Fibroblast of the aortic adventitia (primary cell): ENCODE measurements around the gene ANO6. TPM values are rescaled to one million over a fixed set of nuclear protein-coding genes. Genes with fewer than 3 reads are reported as not detected.
"Not testable (repeated sequence)": the region's sequence is repeated elsewhere in the genome, so short reads cannot be mapped to it uniquely, and the experiment has no call there.

Experiments
- DNase-seq: peaks from one replicate; pipeline ENCODE4 v3.0.0-alpha.2; 2010; ENCODE audit warnings: low read depth
- H3K4me3 ChIP-seq: 2 replicates; pipeline ENCODE4 v1.5.1; 2011; ENCODE audit warnings: low read depth, mild to moderate bottlenecking, control low read depth, low read length, moderate library complexity
- total RNA-seq: library from RNA; depleted of rRNA; stranded (reverse); fragments of >200 nt; gene quantifications from 2 replicates; pipeline ENCODE4 v1.2.3, GENCODE V29; 2012; ENCODE audit warnings: low replicate concordance
- TF ChIP-seq, protein P1 (sequence below): IDR thresholded peaks from 2 replicates; pipeline ENCODE4 v1.5.1; 2011; ENCODE audit warnings: mild to moderate bottlenecking, low read length, control low read depth, inconsistent platforms; ENCODE audit not compliant: insufficient read depth

ANO6 gene
- total RNA-seq, 1 donor = 81.2 TPM

DNA sequence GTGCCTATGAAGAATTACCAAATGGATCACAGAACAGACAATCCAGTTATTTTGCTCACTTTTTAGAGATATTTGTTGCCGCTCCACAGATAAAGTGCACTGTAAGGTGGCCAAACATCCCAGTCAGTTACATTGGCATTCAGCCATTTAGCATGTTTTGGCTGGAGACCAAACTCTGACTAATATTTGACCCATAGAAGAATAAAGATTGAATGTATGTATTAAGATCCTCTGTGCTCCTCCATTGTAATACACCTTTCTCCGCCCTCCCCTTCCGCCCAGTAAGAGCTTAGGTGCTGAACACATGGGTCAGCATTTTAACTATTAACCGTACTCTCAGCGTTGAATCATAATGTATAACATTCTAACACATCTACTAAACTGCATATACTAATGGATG lies 163.4 kb downstream of the ANO6 start:
- TF ChIP-seq, protein P1, sequence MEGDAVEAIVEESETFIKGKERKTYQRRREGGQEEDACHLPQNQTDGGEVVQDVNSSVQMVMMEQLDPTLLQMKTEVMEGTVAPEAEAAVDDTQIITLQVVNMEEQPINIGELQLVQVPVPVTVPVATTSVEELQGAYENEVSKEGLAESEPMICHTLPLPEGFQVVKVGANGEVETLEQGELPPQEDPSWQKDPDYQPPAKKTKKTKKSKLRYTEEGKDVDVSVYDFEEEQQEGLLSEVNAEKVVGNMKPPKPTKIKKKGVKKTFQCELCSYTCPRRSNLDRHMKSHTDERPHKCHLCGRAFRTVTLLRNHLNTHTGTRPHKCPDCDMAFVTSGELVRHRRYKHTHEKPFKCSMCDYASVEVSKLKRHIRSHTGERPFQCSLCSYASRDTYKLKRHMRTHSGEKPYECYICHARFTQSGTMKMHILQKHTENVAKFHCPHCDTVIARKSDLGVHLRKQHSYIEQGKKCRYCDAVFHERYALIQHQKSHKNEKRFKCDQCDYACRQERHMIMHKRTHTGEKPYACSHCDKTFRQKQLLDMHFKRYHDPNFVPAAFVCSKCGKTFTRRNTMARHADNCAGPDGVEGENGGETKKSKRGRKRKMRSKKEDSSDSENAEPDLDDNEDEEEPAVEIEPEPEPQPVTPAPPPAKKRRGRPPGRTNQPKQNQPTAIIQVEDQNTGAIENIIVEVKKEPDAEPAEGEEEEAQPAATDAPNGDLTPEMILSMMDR = no peak
- DNase-seq = peak; percentile 40

DNA sequence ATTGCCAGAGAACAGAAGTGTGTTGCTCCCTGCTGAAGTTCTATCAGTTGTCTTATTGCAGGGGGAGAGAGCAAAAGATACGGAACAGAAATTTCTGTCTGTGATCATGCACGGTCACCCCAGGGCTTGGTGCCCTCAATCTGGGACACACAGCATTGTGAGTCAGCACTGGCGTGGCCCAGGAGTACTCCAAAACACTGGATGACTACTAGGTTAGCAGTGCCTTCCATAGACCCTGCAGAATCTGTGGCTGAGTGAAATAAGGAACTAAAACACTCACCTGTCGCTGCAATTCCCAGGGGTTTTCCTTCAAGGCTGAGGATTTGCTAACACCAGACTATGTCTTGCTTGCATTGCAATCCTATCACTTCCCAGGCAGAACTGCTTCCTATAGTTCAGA lies 165.5 kb downstream of the ANO6 start:
- TF ChIP-seq, protein P1 = no peak
- no peak for DNase-seq

More for the DNA sequence above, 163.4 kb downstream of the ANO6 start:
- H3K4me3 ChIP-seq = no peak overlapping the region

DNA sequence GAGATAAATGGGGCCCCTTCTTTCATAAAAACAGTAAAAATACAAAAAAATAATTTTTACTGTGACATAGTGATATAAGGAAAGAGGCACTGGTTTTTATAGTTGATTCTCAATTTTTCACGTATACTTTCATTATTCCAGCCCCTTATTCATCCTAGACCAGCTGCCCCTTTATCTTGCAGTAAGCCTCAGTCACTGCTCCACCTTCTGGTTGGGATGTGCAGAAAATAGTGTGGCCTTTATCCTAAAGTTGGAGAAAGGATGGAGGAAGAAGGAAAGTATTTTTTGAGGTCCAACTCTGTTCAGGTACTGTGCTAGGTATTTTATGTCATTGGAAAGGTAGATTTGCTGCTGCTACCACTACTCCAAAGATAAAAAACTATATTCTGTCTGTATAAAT lies 172.7 kb downstream of the ANO6 start:
- no peak overlapping the region for H3K4me3 ChIP-seq
- peak; percentile 77 for DNase-seq
- TF ChIP-seq, protein P1 = peak; percentile 87

More for the DNA sequence above, 165.5 kb downstream of the ANO6 start:
- no peak overlapping the region for H3K4me3 ChIP-seq

DNA sequence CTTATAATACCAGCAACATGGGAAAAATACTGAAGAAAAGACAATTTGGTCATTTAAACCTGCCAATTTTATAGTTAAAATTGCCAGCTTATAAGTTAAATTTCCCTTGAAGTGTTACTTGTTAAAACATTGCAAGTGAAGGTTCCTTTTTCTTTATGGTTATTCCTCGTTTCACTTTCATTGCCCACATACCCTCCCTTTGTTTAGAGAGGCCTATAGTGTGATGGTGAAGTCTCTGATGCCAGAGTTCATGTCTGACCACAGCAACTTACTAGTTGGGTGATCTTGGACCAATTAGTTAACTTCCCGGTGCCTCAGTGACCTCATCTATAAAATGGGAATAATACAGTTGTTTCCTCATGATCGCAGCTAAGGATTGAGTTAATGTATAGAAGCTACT lies 173.5 kb downstream of the ANO6 start:
- no peak for DNase-seq
- TF ChIP-seq, protein P1 = no peak
- H3K4me3 ChIP-seq = no peak overlapping the region

DNA sequence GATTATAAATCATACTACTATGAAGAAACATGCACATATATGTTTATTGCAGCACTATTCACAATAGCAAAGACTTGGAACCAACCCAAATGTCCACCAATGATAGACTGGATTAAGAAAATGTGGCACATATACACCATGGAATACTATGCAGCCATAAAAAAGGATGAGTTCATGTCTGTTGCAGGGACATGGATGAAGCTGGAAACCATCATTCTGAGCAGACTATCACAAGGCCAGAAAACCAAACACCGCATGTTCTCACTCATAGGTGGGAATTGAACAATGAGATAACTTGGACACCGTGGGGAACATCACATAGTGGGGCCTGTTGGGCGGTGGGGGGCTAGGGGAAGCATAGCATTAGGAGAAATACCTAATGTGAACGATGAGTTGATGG lies 181.6 kb downstream of the ANO6 start:
- H3K4me3 ChIP-seq, DNase-seq: not testable (repeated sequence)

DNA sequence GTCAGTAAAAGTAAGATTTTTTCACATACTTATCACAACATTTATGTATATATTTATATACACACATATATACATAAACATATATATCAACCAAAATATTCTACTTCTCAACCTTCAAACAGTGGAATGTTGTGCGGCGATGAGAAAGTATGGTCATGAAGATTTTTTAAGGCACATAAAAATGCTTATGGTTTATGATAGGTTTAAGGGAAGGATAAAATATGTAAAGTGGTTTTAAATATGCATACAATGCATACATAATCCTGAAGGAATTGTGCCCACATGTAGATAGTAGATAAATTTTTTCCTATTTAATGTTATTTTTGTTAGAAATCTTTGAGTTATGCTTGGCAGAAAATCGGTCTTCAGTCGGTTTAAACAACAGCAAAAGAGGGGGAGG lies 182.7 kb downstream of the ANO6 start:
- TF ChIP-seq, protein P1 = no peak
- H3K4me3 ChIP-seq = no peak overlapping the region

DNA sequence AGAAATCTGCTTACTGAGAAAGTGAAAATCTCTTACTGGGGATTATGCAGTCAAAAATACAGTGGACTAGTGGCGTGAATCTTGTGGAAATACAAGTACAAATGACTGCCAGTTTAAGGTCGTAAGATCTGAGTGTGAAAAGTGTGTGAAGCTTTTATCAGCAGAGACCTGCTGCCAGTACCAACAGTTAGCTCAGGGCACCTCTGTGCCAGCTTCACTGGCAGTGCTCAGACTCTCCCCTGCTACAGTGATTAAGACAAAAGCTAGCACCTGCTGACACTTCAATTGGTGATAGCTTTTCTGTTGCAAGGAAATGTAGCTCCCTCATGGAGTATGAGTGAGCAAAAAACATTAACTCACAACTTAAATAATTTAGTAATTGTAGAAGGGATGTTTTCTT lies 185.1 kb downstream of the ANO6 start:
- DNase-seq = no peak
- no peak overlapping the region for H3K4me3 ChIP-seq
- TF ChIP-seq, protein P1 = no peak

More for the DNA sequence above, 182.7 kb downstream of the ANO6 start:
- no peak for DNase-seq
